PC-3 (cell line): ENCODE data around the gene FBXW4. TPM values are rescaled to one million over a fixed set of nuclear protein-coding genes. Genes with fewer than 3 reads are reported as not detected.

ENCODE experiments used
- ATAC-seq: fragments of 200-7000 bp; cut with Tn5 transposase; 2 replicates; pipeline ENCODE4 v1.9.1; 2020; ENCODE audit warnings: mild to moderate bottlenecking, moderate library complexity
- BruUV-seq: library from RNA; stranded (reverse); fragments of 400-500 nt; replicated peaks from 2 replicates; lab custom pipeline; 2021; lab: Mats Ljungman, UMichigan
- CTCF ChIA-PET: fragments of 300-600 bp; sonication (Branson Sonifier 250); formaldehyde crosslinking; loops from one replicate; lab custom pipeline; 2022; ENCODE audit warnings: antibody characterized with exemption; lab: Charles Lee
- POLR2A ChIA-PET: fragments of 300-600 bp; sonication (Branson Sonifier 250); formaldehyde crosslinking; loops from one replicate; lab custom pipeline; 2022; ENCODE audit warnings: antibody characterized with exemption; ENCODE audit not compliant: unreplicated experiment; lab: Charles Lee
- DNase-seq: peaks from one replicate; pipeline ENCODE4 v3.0.0-alpha.2; 2015
- H2AFZ ChIP-seq: fragments of 300-600 bp; sonication (generic); 2 replicates; pipeline ENCODE4 v1.6.0; 2016; ENCODE audit warnings: antibody characterized with exemption, low read length
- H3F3A ChIP-seq: fragments of 300-600 bp; sonication (generic); one replicate; pipeline ENCODE4 v1.6.0; 2017; ENCODE audit warnings: antibody characterized with exemption, low read length, control low read depth, mild to moderate bottlenecking; ENCODE audit not compliant: unreplicated experiment
- H3K27ac ChIP-seq: fragments of 300-600 bp; sonication (generic); 2 replicates; pipeline ENCODE4 v1.5.1; 2016; ENCODE audit warnings: mild to moderate bottlenecking, low read length
- H3K27me3 ChIP-seq: fragments of 300-600 bp; sonication (generic); 2 replicates; pipeline ENCODE4 v1.6.1; 2016; ENCODE audit warnings: low read length, mixed read lengths
- H3K36me3 ChIP-seq: fragments of 300-600 bp; sonication (generic); 2 replicates; pipeline ENCODE4 v1.6.1; 2016; ENCODE audit warnings: low read depth, mixed run types, low read length, mixed read lengths
- H3K4me1 ChIP-seq: fragments of 300-600 bp; sonication (generic); 2 replicates; pipeline ENCODE4 v1.5.1; 2016; ENCODE audit warnings: low read length; ENCODE audit not compliant: insufficient read depth
- H3K4me2 ChIP-seq: fragments of 300-600 bp; sonication (generic); 2 replicates; pipeline ENCODE4 v1.6.0; 2016; ENCODE audit warnings: low read length
- H3K4me3 ChIP-seq: fragments of 300-600 bp; sonication (generic); 2 replicates; pipeline ENCODE4 v1.5.1; 2016; ENCODE audit warnings: mild to moderate bottlenecking, low read length, mixed read lengths
- H3K79me2 ChIP-seq: fragments of 300-600 bp; sonication (generic); 2 replicates; pipeline ENCODE4 v1.6.1; 2017; ENCODE audit warnings: low read length, mixed read lengths
- H3K9ac ChIP-seq: fragments of 300-600 bp; sonication (generic); 2 replicates; pipeline ENCODE4 v1.6.0; 2016; ENCODE audit warnings: mild to moderate bottlenecking, low read length
- H3K9me2 ChIP-seq: fragments of 300-600 bp; sonication (generic); replicated peaks from 2 replicates; pipeline ENCODE4 v1.6.1; 2016; ENCODE audit warnings: mixed run types, low read length, mixed read lengths
- H3K9me3 ChIP-seq: fragments of 300-600 bp; sonication (generic); 2 replicates; pipeline ENCODE4 v1.6.1; 2016; ENCODE audit warnings: low read length, mixed read lengths
- H4K20me1 ChIP-seq: fragments of 300-600 bp; sonication (generic); 2 replicates; pipeline ENCODE4 v1.6.1; 2016; ENCODE audit warnings: low read length, mixed read lengths
- EZH2 ChIP-seq: fragments of 300-600 bp; sonication (generic); IDR thresholded peaks from one replicate; pipeline ENCODE4 v1.6.1; 2017; ENCODE audit warnings: antibody characterized with exemption, mild to moderate bottlenecking, low read length; ENCODE audit not compliant: unreplicated experiment
- EZH2phosphoT487 ChIP-seq: fragments of 300-600 bp; sonication (generic); IDR thresholded peaks from 2 replicates; pipeline ENCODE4 v1.6.1; 2018; ENCODE audit warnings: mild to moderate bottlenecking, antibody characterized with exemption, low read length, borderline replicate concordance
- intact Hi-C: fragments of 100-400 bp; cut with micrococcal nuclease; formaldehyde crosslinking; loops from 2 replicates; pipeline ENCODE4 v1.9.0; 2023
- total RNA-seq: library from RNA; depleted of rRNA; stranded (reverse); fragments of >200 nt; gene quantifications from 2 replicates; pipeline ENCODE4 v1.2.3, GENCODE V29; 2014
- TF ChIP-seq, protein P1 (sequence below): fragments of 300-600 bp; sonication (generic); conservative IDR thresholded peaks from 2 replicates; pipeline ENCODE4 v1.5.1; 2017; ENCODE audit warnings: antibody characterized with exemption, low read depth, mild to moderate bottlenecking, low read length

The FBXW4 gene
- total RNA-seq, 1 experiment from 2014 or later: 18.8 TPM

DNA sequence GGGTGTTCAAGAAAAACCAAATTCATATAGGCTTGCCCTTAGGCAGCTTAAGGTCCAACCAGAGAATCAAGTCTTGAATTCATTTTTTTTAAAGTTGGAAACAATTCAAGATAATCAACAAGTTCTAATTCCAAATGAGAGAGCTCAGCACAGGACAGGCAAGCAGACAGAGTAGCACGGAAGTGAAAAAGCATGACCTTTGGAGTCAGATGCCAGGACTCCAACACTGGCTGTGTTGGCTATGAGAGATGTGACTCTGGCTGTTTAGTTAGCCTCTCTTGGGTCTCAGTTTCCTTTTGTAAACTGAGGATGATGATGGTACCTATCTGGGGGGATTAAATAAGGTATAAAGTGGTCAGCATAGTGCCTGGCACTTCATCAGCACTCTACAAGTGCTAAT lies 49.3 kb downstream of the FBXW4 start:
- no peaks in the 10 kb centered on the region for H3K9me3 ChIP-seq
- BruUV-seq: no TSS peak
- ATAC-seq (no peak), DNase-seq (no peak)
- POLR2A ChIA-PET: no interaction called here
- no peak overlapping the region for H3K4me2 ChIP-seq
- no peaks in the 10 kb centered on the region for H4K20me1 ChIP-seq
- TF ChIP-seq EZH2 (no peak), EZH2phosphoT487 (no peak)
- TF ChIP-seq, protein P1, sequence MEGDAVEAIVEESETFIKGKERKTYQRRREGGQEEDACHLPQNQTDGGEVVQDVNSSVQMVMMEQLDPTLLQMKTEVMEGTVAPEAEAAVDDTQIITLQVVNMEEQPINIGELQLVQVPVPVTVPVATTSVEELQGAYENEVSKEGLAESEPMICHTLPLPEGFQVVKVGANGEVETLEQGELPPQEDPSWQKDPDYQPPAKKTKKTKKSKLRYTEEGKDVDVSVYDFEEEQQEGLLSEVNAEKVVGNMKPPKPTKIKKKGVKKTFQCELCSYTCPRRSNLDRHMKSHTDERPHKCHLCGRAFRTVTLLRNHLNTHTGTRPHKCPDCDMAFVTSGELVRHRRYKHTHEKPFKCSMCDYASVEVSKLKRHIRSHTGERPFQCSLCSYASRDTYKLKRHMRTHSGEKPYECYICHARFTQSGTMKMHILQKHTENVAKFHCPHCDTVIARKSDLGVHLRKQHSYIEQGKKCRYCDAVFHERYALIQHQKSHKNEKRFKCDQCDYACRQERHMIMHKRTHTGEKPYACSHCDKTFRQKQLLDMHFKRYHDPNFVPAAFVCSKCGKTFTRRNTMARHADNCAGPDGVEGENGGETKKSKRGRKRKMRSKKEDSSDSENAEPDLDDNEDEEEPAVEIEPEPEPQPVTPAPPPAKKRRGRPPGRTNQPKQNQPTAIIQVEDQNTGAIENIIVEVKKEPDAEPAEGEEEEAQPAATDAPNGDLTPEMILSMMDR: no peak
- H3K36me3 ChIP-seq: no peaks in the 10 kb centered on the region
- no peaks in the 10 kb centered on the region for H3K27me3 ChIP-seq
- no peaks in the 10 kb centered on the region for H3K9me2 ChIP-seq
- H3K4me3 ChIP-seq: no peak overlapping the region
- no peaks in the 10 kb centered on the region for H3K79me2 ChIP-seq
- no peak overlapping the region for H3K27ac ChIP-seq
- CTCF ChIA-PET: no interaction called here
- H3F3A ChIP-seq: no peaks in the 10 kb centered on the region
- no peak overlapping the region for H2AFZ ChIP-seq
- H3K4me1 ChIP-seq: no peaks in the 10 kb centered on the region
- no peak overlapping the region for H3K9ac ChIP-seq
- intact Hi-C loops: no loop called here

DNA sequence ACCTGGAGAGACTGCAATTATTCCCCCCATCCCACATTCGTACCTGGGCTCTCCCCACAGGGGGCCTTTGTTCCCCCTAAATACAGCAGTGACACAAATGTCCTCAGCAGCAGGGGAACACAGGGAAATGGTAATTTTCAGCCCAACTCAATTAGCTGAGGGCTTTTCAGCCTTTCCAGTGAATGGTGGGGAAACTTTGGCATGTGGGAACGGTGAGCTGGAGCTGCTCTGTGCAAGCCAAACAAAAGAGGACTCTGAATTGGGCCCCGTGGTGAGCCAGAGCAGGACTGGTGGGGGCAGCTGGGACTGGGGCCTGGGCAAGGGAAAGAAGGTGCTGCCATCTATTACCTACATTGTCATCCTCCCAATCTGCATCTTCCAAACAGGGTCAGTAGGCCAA lies 51.0 kb downstream of the FBXW4 start:
- no peak overlapping the region for H3K27ac ChIP-seq
- no peaks in the 10 kb centered on the region for H3K4me1 ChIP-seq
- intact Hi-C loops: no loop called here
- H3K36me3 ChIP-seq: no peaks in the 10 kb centered on the region
- H4K20me1 ChIP-seq: no peaks in the 10 kb centered on the region
- no peaks in the 10 kb centered on the region for H3K79me2 ChIP-seq
- no peaks in the 10 kb centered on the region for H3K9me2 ChIP-seq
- no peak overlapping the region for H3K4me2 ChIP-seq
- H3K9ac ChIP-seq: no peak overlapping the region
- no peak for DNase-seq
- TF ChIP-seq EZH2phosphoT487 (no peak), EZH2 (no peak)
- TF ChIP-seq, protein P1: no peak
- H3K9me3 ChIP-seq: no peaks in the 10 kb centered on the region
- no peak overlapping the region for H2AFZ ChIP-seq
- no peaks in the 10 kb centered on the region for H3K27me3 ChIP-seq
- ChIA-PET CTCF (no interaction called here), POLR2A (no interaction called here)
- ATAC-seq: no peak
- H3K4me3 ChIP-seq: no peak overlapping the region
- no peaks in the 10 kb centered on the region for H3F3A ChIP-seq
- BruUV-seq: no TSS peak

DNA sequence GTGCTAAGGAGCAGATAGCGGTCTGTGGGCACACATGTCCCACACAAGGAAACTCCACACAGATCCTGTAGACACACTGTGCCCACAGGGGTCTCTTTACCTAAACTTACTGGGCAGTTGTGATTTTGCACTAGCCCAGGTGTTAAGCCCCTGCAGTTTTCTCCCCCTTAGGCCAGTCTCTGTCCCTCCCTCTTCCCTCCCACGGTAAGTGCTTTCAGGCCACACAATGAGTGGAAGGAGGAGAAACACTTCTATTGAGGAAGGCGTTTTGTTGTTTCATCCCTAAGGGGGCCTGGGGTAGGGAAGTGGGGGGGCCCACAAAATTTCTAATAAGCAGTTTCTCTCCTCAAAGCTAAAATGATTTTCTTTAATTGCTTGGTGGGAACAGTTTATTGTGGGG lies 51.4 kb downstream of the FBXW4 start:
- no peaks in the 10 kb centered on the region for H4K20me1 ChIP-seq
- H3K27ac ChIP-seq: no peak overlapping the region
- no TSS peak for BruUV-seq
- ChIA-PET CTCF (no interaction called here), POLR2A (no interaction called here)
- H3K27me3 ChIP-seq: no peaks in the 10 kb centered on the region
- intact Hi-C loops: no loop called here
- no peak overlapping the region for H3K4me2 ChIP-seq
- no peaks in the 10 kb centered on the region for H3K9me3 ChIP-seq
- ATAC-seq (no peak), DNase-seq (no peak)
- H3K79me2 ChIP-seq: no peaks in the 10 kb centered on the region
- H2AFZ ChIP-seq: no peak overlapping the region
- TF ChIP-seq, protein P1: no peak
- TF ChIP-seq EZH2phosphoT487 (no peak), EZH2 (no peak)
- no peak overlapping the region for H3K4me3 ChIP-seq
- no peaks in the 10 kb centered on the region for H3F3A ChIP-seq
- no peak overlapping the region for H3K9ac ChIP-seq
- no peaks in the 10 kb centered on the region for H3K9me2 ChIP-seq
- H3K36me3 ChIP-seq: no peaks in the 10 kb centered on the region
- no peaks in the 10 kb centered on the region for H3K4me1 ChIP-seq
